GM12801 (cell line): Measurements from ENCODE around the gene PUM1.

ENCODE experiments used
- CTCF ChIP-seq: IDR thresholded peaks from one replicate; pipeline ENCODE4 v1.5.1; 2011; ENCODE audit warnings: control low read depth; ENCODE audit not compliant: insufficient read length; ENCODE audit errors: extremely low read depth

PUM1 gene

GRCh38 chr1:30955448-30956015 lies 110.0 kb downstream of the PUM1 start:
- TF ChIP-seq CTCF: no peak

- no peak for TF ChIP-seq CTCF
Measured at GRCh38 chr1:30953685-30954084, 111.8 kb downstream of the PUM1 start.

GRCh38 chr1:30952098-30952497 lies 113.4 kb downstream of the PUM1 start:
- no peak for TF ChIP-seq CTCF

GRCh38 chr1:30950700-30951099 lies 114.8 kb downstream of the PUM1 start:
- no peak for TF ChIP-seq CTCF

DNA sequence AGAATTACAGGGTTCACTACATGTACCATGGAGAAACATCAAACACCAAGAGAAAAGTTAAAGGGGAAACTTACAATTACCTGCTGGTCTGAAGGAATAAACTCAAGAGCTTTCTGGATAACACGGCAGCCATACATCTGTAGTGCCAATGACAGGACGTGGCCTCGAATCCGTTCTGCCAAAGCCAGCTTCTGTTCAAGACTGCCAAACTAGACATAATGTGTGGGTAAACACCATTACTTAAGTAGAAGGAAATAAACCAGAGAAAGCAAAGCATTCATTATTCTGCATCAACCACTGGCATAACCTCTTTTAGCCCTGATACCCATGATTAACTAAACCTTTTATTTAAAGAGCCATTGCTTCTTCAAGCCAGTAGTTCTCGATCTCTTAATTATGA lies 115.5 kb downstream of the PUM1 start:
- TF ChIP-seq CTCF: no peak

GRCh38 chr1:30948278-30948677 lies 117.2 kb downstream of the PUM1 start:
- no peak for TF ChIP-seq CTCF

- TF ChIP-seq CTCF: no peak
Measured at GRCh38 chr1:30947212-30947611, 118.3 kb downstream of the PUM1 start.
